ENCODE results near the gene CRADD. TPM values are rescaled to one million over a fixed set of nuclear protein-coding genes. Genes with fewer than 3 reads are reported as not detected.

The CRADD gene
- total and polyA plus RNA-seq, 2 donors (not counting 3 experiments of a cell fraction or from before 2014, with no cell fraction given): 11.7 to 14.5 TPM

GRCh38 chr12:93804392-93805179 is 127.4 kb downstream of the CRADD start:
- Histone ChIP-seq H3K9ac (replicated peaks; ENCODE audit: extremely low read depth, insufficient read depth, low read length) (no peak overlapping the region), H3K9me1 (replicated peaks; ENCODE audit: control insufficient read depth, extremely low read depth, insufficient read depth, low read length) (no peaks in the 10 kb centered on the region), H3K36me3 (ENCODE audit: control insufficient read depth in 2 of 2, extremely low read depth in 1 of 2, insufficient read depth in 2 of 2, low read length in 2 of 2) (no peaks in the 10 kb centered on the region), H3K4me2 (ENCODE audit: insufficient read depth, low read length) (peak overlapping the region; percentile 38), H3K9me3 (replicated peaks; ENCODE audit: control insufficient read depth, insufficient read depth, low read length) (no peaks in the 10 kb centered on the region), H3K79me2 (ENCODE audit: control insufficient read depth, insufficient read depth, low read length) (no peaks in the 10 kb centered on the region), H3K4me1 (ENCODE audit: control insufficient read depth, extremely low read depth, insufficient read depth, low read length) (peaks cover 16% of the 10 kb centered on the region), H3K27me3 (ENCODE audit: control insufficient read depth in 2 of 2, insufficient read depth in 2 of 2, low read length in 2 of 2) (no peaks in the 10 kb centered on the region), H2AFZ (ENCODE audit: low read depth, low read length) (peak overlapping the region; percentile 1), H3K27ac (ENCODE audit: insufficient read depth, low read depth, low read length) (no peak overlapping the region), H3K4me3 (replicated peaks in 1 of 3; ENCODE audit: insufficient read depth in 1 of 3, low read depth in 1 of 3, low read length in 3 of 3) (no peak overlapping the region), H4K20me1 (replicated peaks; ENCODE audit: control insufficient read depth, extremely low read depth, insufficient read depth, low read length) (no peaks in the 10 kb centered on the region)
- dilution Hi-C loops (cut with MboI; ENCODE audit: extremely low pct_ligation_motif_present, low sequenced_read_pairs): no loop called here
- DNase-seq (ENCODE audit: low read depth, low spot score) (peak; percentile 71), FAIRE-seq (peak; percentile 82)
- TF ChIP-seq GATA2 (IDR thresholded peaks at IDR 0.05; ENCODE audit: insufficient read depth, insufficient read length, low read depth, low read length) (peak; percentile 57), FOS (IDR thresholded peaks at IDR 0.05; ENCODE audit: borderline replicate concordance, insufficient read depth, low read length) (peak; percentile 69), POLR2A (IDR thresholded peaks at IDR 0.05; ENCODE audit: low read depth, low read length) (no peak), JUN (IDR thresholded peaks at IDR 0.05; ENCODE audit: borderline replicate concordance, insufficient read depth, insufficient read length, low read depth) (peak; percentile 50)
- CTCF ChIA-PET: interaction anchor here (1.0 to 4.1 kb wide), 3 partner anchors 37 to 297 kb away, joined by 3 to 37 read pairs (median 4); no protein-coding TSS in a partner anchor
- intact Hi-C loops (cut with micrococcal nuclease): no loop called here
- POLR2A ChIA-PET: no interaction called here
- no TSS peak for BruUV-seq (replicated peaks)

- ChIA-PET CTCF (interaction anchor here (1.3 to 4.1 kb wide), 4 partner anchors 10 to 296 kb away, joined by 4 to 37 read pairs (median 4); no protein-coding TSS in a partner anchor), POLR2A (no interaction called here)
- no TSS peak for BruUV-seq (replicated peaks)
- DNase-seq (ENCODE audit: low read depth, low spot score) (peak; percentile 21), FAIRE-seq (no peak)
- Histone ChIP-seq H4K20me1 (replicated peaks; ENCODE audit: control insufficient read depth, extremely low read depth, insufficient read depth, low read length) (no peaks in the 10 kb centered on the region), H3K27me3 (ENCODE audit: control insufficient read depth in 2 of 2, insufficient read depth in 2 of 2, low read length in 2 of 2) (no peaks in the 10 kb centered on the region), H3K36me3 (ENCODE audit: control insufficient read depth in 2 of 2, extremely low read depth in 1 of 2, insufficient read depth in 2 of 2, low read length in 2 of 2) (no peaks in the 10 kb centered on the region), H3K9me3 (replicated peaks; ENCODE audit: control insufficient read depth, insufficient read depth, low read length) (no peaks in the 10 kb centered on the region), H3K79me2 (ENCODE audit: control insufficient read depth, insufficient read depth, low read length) (no peaks in the 10 kb centered on the region), H3K27ac (ENCODE audit: insufficient read depth, low read depth, low read length) (peak overlapping the region; percentile 19), H3K9ac (replicated peaks; ENCODE audit: extremely low read depth, insufficient read depth, low read length) (peak overlapping the region; percentile 17), H2AFZ (ENCODE audit: low read depth, low read length) (peak overlapping the region; percentile 64), H3K4me2 (ENCODE audit: insufficient read depth, low read length) (peak overlapping the region; percentile 38), H3K4me1 (ENCODE audit: control insufficient read depth, extremely low read depth, insufficient read depth, low read length) (peaks cover 16% of the 10 kb centered on the region), H3K9me1 (replicated peaks; ENCODE audit: control insufficient read depth, extremely low read depth, insufficient read depth, low read length) (no peaks in the 10 kb centered on the region), H3K4me3 (replicated peaks in 1 of 3; ENCODE audit: insufficient read depth in 1 of 3, low read depth in 1 of 3, low read length in 3 of 3) (no peak overlapping the region)
- intact Hi-C loops (cut with micrococcal nuclease) (no loop called here), dilution Hi-C loops (cut with MboI; ENCODE audit: extremely low pct_ligation_motif_present, low sequenced_read_pairs) (no loop called here)
- TF ChIP-seq, protein P1, sequence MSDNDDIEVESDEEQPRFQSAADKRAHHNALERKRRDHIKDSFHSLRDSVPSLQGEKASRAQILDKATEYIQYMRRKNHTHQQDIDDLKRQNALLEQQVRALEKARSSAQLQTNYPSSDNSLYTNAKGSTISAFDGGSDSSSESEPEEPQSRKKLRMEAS (IDR thresholded peaks at IDR 0.05; ENCODE audit: insufficient read depth, insufficient read length): no peak
- TF ChIP-seq POLR2A (IDR thresholded peaks at IDR 0.05; ENCODE audit: low read depth, low read length) (no peak), GATA2 (IDR thresholded peaks at IDR 0.05; ENCODE audit: insufficient read depth, insufficient read length, low read depth, low read length) (no peak), MYC (IDR thresholded peaks at IDR 0.05; ENCODE audit: low read depth, low read length) (no peak), EZH2 (IDR thresholded peaks at IDR 0.05; ENCODE audit: borderline replicate concordance, low read depth, low read length, severe bottlenecking) (no peak), FOS (IDR thresholded peaks at IDR 0.05; ENCODE audit: borderline replicate concordance, insufficient read depth, low read length) (no peak), JUN (IDR thresholded peaks at IDR 0.05; ENCODE audit: borderline replicate concordance, insufficient read depth, insufficient read length, low read depth) (no peak), POLR2AphosphoS5 (IDR thresholded peaks at IDR 0.05; ENCODE audit: insufficient read depth, low read depth, low read length) (no peak)
- TF ChIP-seq, protein P2, sequence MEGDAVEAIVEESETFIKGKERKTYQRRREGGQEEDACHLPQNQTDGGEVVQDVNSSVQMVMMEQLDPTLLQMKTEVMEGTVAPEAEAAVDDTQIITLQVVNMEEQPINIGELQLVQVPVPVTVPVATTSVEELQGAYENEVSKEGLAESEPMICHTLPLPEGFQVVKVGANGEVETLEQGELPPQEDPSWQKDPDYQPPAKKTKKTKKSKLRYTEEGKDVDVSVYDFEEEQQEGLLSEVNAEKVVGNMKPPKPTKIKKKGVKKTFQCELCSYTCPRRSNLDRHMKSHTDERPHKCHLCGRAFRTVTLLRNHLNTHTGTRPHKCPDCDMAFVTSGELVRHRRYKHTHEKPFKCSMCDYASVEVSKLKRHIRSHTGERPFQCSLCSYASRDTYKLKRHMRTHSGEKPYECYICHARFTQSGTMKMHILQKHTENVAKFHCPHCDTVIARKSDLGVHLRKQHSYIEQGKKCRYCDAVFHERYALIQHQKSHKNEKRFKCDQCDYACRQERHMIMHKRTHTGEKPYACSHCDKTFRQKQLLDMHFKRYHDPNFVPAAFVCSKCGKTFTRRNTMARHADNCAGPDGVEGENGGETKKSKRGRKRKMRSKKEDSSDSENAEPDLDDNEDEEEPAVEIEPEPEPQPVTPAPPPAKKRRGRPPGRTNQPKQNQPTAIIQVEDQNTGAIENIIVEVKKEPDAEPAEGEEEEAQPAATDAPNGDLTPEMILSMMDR (IDR thresholded peaks at IDR 0.05; ENCODE audit: extremely low read depth in 1 of 2, insufficient read depth in 1 of 2, low read depth in 1 of 2, low read length in 2 of 2): no peak
Measured at GRCh38 chr12:93805736-93806141, 128.6 kb downstream of the CRADD start.
